Endothelial cell of coronary artery (primary cell): ENCODE measurements around the gene FN3KRP. TPM values are rescaled to one million over a fixed set of nuclear protein-coding genes. Genes with fewer than 3 reads are reported as not detected.

ENCODE experiments used
- total RNA-seq: library from RNA; depleted of rRNA; stranded (reverse); fragments of >200 nt; gene quantifications from 2 replicates; pipeline ENCODE4 v1.2.3, GENCODE V29; 2014

The FN3KRP gene, protein sequence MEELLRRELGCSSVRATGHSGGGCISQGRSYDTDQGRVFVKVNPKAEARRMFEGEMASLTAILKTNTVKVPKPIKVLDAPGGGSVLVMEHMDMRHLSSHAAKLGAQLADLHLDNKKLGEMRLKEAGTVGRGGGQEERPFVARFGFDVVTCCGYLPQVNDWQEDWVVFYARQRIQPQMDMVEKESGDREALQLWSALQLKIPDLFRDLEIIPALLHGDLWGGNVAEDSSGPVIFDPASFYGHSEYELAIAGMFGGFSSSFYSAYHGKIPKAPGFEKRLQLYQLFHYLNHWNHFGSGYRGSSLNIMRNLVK
- total RNA-seq = 17.7 and 21.6 TPM in 2 replicates

DNA sequence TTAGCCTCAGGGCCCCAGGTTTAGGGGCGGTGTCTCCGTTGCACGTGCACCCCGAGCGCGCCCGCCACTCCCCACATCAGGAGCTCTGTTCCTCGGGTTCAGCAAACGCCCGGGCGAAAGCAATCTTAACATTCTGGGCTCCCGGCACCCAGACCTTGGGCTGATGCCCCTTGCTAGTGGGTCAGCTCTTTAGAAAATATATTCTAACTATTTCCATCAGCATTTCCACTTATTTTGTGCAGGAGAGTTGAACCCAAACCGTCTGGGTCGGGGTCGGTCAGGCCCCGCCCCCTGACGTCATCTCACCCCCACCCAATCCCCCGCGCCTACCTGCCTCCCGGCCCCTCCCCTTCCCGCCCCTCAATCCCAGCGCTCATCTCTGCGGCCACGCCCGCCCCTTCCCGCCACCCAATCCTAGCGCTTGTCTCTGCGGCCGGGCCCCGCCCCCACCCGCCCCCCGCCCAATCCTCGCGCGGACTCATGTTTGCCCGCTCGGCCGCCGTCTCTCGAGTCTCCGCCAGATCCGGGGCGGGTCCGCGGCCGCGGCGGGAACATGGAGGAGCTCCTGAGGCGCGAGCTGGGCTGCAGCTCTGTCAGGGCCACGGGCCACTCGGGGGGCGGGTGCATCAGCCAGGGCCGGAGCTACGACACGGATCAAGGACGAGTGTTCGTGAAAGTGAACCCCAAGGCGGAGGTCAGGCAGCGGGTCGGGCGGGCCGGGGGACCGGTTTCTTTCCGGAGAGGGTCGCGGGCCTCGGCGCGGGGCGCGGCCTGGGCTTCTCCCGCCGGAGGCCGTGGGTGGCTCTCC lies at the start of gene FN3KRP:
TSS of gene FN3KRP (plus strand) at position 504 of the 808 bp plus-strand sequence. CDS start at position 554, 50 bp downstream.

DNA sequence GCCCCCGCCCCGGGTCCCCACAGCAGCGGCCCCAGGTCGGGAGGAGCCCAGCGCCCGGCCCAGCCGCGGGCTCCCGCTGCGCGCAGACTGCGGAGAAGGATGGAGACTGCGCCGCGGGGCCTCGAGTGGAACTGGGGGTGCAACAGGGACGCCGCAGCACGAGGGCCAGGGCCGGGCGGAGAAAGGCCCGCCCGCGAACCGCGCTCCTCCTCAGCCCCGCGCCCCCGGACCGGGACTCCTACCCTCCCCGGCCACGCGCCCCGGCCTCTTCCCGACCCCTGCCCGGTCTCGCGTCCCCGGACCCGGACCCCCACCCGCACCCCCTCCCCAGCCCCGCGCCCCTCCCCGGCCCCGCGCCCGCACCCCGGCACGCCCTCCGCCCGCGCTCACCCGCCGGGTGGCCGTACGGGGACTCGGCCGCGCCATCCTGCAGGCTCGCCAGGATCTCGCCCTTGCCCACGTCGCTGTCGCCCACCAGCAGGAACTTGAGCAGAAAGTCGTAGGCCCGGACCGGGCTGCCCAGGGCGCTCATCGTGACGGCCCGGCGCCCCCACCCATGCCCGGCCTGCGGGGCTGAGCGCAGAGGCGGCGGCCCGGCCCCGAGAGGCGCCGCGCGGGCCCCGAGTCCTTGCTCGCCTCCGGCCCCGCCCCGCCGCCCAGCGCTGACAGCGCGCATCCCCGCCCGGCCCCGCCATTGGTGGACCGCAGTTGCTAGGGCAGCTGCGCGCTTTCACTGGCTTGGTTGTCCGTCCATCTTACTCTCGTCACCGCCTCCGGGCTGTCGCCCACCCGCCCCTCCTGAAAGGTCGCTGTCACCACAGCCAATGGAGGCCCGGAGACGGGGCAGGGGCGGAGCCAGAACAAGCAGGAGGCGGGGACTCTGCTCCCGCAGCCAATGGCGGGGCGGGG lies 18.2 kb upstream of the FN3KRP start, which contains the start of gene RAB40B:
TSS of gene RAB40B (minus strand) at position 634 of the 909 bp plus-strand sequence. CDS start at position 532, 102 bp downstream.

DNA sequence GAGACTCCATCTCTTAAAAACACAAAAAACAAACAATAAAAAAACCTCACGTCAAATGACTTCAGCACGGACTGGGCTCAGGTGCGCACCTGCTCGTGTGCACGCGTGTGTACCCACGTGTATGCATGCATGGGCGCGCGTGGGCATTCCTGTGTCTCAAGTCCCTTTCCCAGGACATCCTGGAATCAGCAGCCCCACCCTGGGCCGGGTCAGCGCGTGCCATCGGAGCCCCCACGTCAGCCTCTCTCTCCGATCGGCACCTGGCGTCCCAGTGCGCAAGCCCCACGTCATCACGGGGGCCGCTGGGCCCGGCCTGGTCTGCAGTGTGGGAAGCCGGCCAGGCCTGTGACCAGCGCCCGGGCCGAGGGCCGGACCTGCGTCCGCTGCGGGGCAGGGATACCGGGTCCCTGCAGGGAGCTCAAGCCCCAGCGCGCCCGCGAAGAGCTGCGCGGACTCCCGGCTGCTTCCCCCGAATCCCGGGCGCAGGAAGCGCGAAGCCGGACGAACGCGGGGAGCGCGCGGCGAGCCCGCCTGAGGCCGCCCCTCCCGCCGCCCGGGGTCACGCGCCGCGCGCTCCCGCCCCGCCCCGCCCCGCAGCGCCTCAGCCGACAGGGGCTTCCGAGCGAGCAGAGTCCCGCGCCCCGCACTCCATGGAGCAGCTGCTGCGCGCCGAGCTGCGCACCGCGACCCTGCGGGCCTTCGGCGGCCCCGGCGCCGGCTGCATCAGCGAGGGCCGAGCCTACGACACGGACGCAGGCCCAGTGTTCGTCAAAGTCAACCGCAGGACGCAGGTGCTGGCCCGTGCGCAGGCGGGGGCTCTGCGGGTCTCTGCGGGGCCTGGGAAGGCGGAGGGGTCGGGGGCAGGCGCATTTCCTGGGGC lies 18.7 kb downstream of the FN3KRP start, which contains the start of gene FN3K:
TSS of gene FN3K (plus strand) at position 629 of the 880 bp plus-strand sequence. CDS start at position 651, 22 bp downstream.

DNA sequence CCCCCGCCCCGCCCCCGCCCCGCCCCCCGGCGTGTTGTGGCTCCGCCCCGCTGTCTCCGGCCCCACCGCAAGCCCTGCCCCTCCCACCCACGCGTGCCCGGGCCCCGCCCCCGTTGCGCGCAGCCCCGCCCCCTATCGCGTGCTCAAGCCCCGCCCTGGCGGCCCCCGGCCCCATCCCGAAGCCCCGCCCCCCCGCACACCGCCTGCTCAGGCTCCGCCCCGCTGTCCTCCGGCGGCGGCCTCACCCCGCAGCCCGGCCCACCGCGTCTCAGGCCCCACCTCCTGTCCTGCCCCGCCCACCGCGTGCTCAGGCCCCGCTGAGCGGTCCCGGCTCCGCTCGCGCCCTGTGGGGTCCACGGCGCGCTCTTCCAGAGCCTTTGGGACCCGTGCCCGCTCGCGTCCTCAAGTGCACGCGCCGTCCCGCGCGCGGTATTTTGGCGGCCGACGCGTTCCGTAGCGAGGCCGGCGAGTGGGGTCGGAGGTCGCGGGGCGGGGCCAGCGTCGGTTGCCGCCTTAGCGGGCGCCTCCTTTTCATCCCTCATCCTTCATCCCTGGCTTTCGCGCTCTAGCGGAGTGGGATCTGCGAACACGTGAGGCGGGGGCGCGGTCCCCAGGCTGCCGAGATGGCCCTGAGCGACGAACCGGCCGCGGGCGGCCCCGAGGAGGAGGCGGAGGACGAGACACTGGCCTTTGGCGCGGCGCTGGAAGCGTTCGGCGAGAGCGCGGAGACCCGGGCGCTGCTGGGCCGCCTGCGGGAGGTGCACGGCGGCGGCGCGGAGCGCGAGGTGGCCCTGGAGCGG lies 35.3 kb downstream of the FN3KRP start, which contains the start of gene TBCD:
TSS of gene TBCD (plus strand) at position 495 of the 800 bp plus-strand sequence. CDS start at position 624, 129 bp downstream.

Other genes with a start within 250 kb of the FN3KRP start
- 25.1 and 36.5 TPM in 2 replicates for gene FOXK2, start 197.0 kb upstream of the FN3KRP start, total RNA-seq
- gene WDR45B, start 68.3 kb upstream of the FN3KRP start, total RNA-seq = 54.1 and 56.2 TPM in 2 replicates
- 7.0 and 7.6 TPM in 2 replicates for gene RAB40B, start 18.0 kb upstream of the FN3KRP start, total RNA-seq
- gene FN3K, start 18.9 kb downstream of the FN3KRP start, total RNA-seq = 2.9 and 5.4 TPM in 2 replicates
- gene TBCD, start 35.4 kb downstream of the FN3KRP start, total RNA-seq = 43.6 and 51.3 TPM in 2 replicates
- 0.09 TPM in 2 replicates for gene ZNF750, start 123.3 kb downstream of the FN3KRP start, total RNA-seq